Activated CD4-positive, CD25-positive, alpha-beta regulatory T cell treated with anti-CD3 and anti-CD28 coated beads, Interleukin-2, amount 50 U/mL, for 24 hours (primary cell): ENCODE results near the gene MMP26.
"Not testable (repeated sequence)": the region's sequence is repeated elsewhere in the genome, so short reads cannot be mapped to it uniquely, and the experiment has no call there.

Source experiments
- ATAC-seq, 2 donors: fragments of 150-1000 bp; cut with Tn5 transposase; one replicate each; pipeline ENCODE4 v1.10.0; 2021; ENCODE audit warnings: mild to moderate bottlenecking in 1 of 2, moderate library complexity in 1 of 2

Gene MMP26

DNA sequence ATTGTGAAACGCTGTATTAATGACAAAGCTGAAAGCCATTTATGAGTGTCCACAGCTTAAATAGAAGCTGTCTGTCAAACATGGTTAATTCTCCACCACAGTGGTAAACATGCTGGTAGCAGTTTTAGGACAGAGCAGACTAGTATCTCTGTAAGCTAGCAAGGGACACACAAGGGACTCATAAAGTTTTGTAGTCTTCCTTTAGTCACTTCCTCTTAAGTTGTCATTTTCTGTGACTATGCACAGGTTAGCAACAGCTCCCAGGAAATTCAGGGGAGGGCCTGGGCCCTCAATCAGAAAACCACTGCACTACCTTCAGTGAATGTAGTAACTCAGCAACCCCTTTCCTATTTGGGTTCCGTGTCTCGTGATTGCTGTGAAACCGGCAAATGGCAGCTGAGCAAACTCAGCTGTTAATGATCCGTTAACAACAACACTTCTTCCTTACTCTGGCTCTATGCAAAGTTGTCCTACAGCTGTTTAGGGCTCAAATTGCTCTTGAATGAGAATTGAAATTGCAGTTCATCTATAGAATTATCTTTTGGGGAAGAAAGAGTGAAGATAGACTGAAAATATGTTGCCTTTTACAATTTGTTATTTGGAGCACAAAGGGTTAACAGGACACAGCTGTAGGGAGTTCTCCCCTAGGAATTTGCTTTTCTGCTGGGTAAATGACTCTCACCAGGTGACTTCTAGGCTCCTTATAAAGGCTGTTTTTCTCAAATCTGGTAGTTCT lies at the start of gene MMP26:
Gene MMP26, plus strand, starts transcription at position 731 of the 736 bp plus-strand sequence.
- no peak for ATAC-seq

DNA sequence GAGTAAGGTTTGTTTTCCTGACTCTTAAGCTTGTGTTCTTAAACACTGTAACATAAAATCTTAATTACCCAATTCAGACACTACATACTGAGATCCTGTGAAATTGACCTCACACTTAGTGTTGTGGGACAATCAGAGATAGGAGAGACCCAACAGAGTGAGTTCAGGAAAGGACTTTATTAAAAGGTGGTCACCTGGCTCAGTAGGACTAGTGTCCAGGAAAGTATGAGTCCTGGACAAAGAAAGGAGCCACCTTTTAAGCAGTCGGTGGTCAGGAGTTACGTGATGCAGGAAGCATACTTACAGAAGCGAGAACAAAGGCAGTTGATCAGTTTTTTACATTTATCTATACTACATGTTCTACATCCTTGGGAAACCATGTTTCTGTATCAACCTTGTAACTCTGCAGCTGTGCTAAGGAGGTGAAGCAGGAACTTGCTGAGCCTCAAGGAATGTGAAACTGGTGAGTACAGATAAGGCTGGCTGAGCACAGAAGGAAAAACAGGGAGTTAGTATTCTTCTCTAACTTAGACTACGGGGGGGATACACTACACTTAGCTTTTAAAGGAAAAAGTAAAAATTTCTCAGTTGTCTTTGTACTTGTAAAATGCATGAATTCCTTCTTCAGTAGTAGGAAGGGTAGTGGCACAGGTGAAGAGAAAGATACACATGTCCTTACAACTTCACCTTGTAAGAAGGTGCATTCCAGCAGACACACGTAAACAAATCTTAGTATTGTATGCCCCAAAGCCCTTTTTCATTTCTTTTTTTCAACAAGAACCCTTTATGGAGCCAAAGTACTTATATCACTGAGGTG lies 45.7 kb upstream of the MMP26 start:
- ATAC-seq: no peak

DNA sequence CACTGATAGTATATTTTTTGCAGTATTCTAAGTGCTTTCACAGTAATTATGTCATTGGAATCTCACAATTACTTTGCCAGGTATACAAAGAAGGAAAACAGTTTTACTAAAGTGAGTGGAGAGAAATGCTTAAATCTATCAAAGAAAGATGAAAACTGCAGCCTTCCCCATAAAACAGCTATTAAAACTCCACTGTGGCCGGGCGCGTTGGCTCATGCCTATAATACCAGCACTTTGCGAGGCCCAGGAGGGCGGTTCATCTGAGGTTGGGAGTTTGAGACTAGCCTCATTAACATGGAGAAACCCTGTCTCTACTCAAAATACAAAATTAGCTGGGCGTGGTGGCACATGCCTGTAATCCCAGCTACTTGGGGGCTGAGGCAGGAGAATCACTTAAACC lies 41.7 kb upstream of the MMP26 start:
- no peak for ATAC-seq

DNA sequence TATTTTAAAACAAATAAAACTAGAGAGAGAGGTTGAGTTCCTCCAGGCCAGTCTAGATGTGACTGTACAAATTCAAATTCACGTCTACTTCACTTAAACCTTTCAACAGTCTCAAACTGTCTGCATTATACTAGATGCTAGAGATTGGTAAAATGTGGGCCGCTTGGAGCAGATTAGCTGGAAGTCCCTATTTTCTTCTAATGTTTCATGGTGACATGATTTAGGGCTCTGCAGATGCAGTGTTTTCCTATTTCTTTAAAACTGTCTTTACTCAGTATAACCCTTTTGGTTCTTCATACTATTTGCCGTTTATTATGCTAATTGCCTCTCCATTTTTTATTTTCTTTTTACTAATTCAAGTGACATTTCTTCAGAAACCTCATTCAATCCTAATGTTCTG lies 40.4 kb upstream of the MMP26 start:
- no peak for ATAC-seq

DNA sequence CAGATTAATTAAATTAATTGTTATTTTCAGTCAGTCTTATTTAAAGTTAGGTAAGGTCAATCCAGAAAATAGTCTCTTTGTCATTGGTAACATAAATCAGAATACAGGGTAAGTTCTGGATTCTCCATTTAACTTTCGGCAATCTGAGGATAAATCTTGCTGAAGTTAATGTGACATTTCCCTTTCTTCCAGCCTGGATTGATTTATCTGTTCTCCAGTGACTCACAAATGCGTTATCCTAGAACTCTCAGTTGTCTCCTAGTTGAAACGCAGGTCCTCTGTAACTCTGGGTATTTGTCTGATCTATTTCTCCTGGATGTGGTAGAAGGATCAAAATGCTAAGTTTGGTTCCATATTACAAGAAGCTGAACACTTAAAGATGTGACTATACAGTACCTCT lies 39.8 kb upstream of the MMP26 start:
- no peak for ATAC-seq

DNA sequence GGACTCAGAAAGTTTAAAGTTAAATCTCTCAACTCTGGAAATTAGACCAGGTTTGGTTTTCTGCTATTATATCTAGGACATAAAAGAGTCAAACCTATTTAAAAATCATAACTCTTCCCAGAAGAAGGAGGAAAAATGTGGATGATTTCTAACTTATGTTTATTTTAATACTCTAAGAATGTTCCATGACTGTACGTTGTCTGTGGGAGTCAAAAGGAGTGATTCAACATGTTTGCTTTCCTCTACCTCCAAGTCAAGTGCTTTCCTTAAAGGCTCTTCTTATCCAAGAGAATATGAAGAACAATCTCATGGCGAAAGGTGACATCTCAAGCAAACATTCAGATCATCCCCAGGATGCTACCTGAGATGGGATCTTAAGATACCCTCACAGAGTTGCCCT lies 39.2 kb upstream of the MMP26 start:
- ATAC-seq: no peak

DNA sequence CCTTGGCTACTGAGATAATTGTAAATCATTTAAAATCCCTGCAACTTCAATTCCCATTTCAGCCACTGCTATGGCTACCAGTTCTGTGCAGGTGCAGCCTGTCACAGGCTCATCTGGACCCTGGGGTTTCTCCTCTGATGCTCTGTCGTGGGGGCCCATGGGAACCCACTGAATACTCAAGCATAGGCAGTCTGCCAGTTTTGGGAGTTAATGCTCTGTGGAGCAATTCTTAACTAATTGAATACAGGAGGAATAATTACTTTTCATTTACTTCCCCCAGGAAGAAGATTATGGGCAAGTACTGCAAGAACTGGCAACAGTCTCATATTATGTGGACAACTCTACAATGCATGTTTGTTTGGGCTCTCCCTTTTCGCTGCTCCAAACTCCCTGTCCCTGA lies 32.8 kb upstream of the MMP26 start:
- no peak for ATAC-seq

DNA sequence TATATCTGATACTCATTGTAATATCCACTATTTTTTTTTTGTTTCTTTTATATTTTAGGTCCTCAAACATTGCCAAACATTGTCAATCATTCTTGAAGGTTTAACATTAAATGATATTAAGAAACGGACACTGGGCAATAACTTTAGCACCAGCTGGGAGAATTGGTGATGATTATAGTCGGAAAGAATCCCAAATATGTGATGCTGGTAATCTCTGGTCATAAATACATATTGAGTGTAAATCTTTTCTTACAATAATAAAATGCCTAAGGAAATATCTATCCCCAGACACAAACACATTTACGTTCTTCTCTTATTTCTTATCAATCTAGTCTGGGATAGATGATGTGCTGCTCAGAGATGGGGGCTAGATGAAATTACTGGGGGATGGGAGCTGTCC lies 32.1 kb upstream of the MMP26 start:
- no peak for ATAC-seq

DNA sequence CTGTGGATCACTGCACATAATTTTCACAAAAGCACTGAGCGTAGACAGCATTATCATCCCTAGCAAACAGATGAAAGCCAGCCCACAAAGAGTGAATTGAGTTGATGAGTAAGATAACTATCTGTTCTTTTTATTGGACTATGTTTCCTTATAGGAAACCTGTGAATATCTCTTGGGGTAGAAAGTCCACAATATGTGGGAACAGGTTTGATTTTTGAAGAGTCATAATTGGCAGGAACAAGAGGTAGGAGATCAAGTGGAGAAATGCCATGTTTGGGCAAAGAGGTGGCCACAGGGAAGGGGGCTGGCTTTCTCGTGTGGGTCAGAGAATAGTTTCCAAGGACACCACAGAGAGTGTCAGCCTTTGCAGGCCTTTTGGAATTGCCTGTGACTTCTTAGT lies 30.8 kb upstream of the MMP26 start:
- ATAC-seq: no peak

DNA sequence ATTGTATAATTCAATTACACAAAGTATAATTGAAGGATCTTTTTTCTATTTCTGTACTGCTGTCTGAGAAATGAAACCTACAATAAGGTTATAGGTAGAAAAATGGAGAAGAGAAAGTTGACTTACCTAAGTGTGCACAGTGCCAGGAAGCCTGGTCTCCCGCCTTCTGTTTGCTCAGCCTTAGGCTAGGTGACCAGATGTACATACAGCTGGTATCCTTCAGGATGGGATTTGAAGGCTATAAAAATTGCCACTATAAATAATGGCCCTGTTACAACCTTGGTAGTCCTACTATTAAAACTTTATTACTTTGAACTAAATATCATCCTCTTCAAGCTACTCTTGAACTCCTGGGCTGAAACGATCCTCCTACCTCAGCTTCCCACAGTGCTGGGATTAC lies 26.6 kb upstream of the MMP26 start:
- no peak for ATAC-seq

DNA sequence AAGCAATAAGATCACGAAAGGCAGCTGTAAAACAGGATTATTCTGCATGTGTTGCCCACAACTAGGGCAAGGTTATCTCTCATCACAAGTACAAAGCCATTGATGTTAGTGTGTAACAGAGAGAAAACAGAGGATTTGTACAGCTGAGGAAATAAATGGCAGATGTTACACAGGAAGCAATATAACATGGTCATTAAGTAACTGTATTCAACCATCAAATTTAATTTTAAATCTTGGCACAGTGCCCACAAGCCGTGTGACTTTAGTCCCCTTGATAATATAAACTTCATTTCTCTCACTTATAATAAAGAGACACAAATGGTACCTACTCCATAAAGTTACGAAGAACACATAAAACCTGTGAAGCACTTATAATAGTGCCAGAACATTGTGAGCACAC lies 24.2 kb upstream of the MMP26 start:
- no peak for ATAC-seq

DNA sequence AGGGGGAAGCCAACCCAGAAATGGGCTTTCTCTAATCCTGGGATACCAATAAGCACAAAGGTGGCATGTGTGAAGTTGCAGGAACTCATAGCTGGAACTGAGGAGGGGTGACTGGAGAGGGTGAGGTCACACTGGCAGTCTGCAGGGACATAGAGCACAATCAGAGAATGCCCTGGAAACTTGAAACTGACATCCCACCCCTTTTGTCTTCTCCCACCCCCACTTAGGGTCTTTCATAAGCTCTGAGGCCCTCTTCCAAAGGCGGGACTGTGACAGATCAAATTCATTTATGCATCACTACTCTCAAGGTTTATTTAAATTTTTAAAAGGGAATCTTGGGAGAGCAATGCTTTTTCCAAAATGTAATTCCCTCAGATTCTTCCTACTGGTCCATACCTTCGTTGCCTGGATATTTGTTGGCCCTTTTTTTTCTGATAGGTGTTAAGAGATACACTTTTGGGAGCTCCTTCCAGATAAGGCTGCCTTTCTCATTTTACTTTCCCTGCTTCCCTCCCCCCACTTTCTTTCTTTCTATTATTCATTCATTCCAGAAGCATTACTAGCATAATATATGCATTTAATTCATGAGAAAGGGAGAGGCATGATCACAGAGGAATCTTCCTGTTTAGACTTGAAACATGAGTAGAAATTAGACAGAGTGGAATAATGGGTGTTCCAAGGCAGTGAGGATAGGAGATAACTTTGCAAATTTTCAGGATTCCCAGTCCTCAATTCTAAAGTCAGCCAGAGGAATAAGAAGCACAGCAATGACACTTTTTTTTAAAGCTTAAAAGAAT lies 21.8 kb upstream of the MMP26 start:
- no peak for ATAC-seq

DNA sequence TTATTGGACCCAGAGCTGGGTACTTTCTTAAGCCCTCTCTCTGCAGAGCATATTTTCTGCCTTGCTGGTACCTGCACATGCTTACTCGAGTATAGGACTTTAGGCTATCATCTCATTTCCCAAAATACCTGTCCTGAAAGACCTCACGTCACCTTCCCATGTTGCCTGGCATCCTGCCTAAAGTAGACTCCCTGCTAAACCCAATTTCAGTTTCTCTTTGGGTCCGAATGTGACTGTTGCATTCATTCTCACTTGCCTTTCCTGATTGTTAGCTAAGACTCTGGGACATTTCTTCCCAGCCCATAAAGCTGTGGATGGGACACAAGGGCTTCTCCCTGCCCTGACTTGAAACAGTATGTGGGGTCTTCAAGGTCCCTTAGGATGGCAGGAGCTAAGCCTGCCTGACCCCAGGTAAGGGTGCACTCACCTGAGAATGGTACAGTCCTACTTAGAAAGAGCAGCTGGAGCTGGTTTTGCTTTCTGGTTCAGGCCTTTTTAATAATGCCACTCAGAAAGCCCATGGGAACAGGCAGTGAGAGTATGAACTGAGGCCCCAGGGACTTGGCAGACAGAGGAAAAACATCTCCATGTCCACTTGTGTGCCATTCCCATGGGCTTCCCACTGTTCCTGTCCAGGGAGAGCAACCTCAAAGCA lies 19.8 kb upstream of the MMP26 start:
- no peak for ATAC-seq

DNA sequence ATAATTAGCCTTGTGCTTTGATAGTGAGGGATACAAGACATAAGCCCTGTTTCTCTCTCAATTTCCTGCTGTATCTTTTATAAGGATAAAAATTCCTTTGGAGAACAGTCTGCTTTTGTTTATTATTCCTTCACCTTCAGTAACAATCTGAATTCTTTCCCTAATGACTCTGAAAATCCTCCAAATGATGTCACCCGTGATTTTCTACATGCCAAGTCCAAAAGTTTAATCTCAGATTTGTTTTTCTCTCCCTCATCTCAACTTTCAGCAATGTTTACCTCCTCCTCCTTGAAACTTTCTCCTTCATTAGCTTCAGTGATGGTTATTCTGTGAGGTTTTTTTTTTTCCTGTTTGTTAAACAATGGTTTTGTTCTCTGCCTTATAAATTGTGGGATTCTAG lies 9.1 kb upstream of the MMP26 start:
- no peak for ATAC-seq

DNA sequence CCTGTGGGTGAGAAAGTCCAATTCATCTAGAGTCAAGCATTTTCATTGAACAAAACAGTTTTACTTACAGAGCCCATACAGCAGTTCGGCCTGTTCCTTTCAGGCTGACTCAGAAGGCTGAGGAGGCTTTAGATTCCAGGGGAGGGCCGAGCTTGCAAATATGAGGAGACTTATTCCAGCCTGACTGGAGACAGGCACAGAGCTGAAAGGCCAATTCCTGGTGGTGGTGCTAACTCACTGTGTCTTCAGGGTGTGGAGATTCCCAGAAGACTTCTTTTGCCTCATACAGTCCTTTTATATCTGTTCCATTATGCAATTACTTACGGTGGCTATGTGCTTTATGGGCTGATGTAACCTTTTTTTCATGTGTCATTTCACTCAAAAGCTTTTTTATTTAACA lies 7.0 kb upstream of the MMP26 start, which contains the start of gene OR51E2:
Gene OR51E2, minus strand, starts transcription at position 269 of the 400 bp plus-strand sequence. CDS start 15,142 bp downstream, outside the sequence.
- no peak for ATAC-seq

DNA sequence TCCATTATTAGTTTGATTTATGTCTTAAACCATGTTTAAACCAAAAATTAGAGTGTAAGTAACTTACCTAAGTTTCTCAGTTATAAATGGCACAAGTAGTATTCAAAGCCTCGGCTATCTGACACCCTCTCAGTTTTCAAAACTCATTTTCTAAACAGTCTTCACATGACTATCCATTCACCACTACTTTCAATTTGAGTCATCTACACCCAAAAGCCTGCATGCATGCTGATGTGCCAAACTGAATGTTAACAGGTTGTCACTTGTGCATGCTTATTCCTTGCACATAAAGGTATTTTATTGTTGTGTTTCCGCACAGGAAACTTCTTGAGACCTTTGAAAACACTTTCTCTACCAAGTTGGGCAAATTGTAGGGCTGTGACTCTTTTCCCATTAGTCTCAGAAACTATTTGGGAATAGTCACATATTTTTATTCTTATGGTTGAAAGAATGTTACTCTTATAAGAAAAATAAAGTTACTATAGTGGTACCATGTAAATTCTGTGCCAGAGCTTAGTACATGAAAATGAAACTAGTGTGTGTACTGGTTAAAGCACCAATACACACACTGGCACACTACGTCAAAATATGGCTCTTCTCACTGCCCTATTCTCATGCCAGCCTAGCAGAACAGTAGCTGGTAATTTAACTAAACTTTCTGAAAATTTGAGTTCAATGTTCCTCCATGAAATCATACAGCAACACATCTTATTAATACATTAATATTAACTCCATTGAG lies 4.7 kb upstream of the MMP26 start:
- no peak for ATAC-seq

DNA sequence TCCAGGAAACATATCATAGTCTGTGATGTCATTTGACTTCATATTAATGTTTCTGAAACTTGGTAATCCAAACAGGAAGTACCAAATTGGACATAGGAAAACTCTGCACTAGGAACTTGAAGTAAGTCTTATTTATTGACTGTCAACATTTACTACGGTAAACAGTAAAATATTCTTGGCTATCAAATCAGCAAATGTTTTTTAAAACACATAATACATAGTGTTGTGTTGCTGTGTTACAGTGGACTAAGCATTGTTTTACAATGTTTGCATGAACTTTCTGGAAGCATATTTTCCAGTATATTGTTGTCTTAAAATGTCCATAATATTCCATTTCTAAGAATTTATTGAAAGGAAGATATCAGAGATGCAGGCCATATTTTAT lies 4.2 kb upstream of the MMP26 start:
- ATAC-seq: no peak

DNA sequence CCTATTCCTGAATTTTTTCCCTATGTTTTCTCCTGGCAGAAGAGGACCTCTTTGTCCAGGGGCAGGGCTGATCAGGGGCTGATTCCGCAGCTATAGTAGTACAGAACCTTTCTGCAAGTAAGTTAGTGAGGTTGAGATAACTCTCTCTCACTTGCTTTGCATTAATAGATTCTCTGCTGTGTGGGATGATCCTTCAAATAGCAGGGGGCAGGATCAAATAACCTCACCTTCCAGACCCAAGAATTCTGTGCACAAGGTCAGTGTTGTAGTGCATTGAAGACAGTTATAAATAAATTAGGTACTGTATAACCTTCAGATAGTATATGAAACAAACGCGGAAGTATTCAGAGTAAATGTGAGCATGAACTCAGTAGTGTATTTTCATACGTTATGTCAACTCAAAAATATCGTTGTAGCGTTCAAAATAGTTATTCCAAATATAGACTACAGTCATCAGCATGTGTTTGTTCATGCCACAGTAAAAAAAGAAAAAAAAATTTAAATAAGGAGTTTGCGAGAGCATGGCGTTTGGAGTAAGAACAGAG lies 278 bp downstream of the MMP26 start:
- ATAC-seq: no peak

DNA sequence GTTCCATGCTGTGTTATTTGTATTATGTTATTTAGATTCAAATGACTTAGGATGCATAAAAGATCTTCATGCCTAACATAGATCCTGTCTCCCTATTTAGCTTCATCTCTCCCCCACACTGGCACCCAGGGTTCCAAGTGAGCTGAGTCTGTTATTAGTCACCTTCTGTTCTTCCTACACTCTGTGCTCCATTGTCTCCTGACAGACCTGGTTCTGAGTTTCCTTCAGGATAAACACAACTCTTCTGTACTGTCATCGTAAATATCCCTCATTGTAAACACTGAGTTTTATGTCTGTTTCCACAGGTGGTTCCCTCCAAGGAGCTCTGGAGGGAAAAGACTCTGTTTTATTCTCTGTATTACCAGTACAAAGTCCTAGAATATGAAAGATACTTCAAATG lies 8.7 kb downstream of the MMP26 start:
- no peak for ATAC-seq

DNA sequence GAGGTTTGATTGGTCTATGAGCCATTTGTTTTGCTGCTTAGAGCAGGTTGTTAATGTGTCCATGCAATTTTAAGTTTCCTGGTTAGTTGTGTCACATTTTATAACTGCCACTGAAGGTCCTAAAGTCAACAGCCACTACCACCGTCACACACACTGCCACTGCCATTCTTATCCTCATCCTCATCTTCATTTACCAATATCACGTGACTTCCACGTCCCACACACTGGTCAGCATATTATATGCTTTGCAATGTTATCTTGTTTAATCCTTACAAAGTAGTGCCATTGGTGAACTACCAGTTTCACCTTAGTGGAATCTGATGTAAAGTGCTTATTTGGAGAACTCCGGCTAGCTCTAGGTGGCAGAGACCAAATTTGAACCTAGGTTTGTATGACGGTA lies 9.7 kb downstream of the MMP26 start:
- no peak for ATAC-seq

DNA sequence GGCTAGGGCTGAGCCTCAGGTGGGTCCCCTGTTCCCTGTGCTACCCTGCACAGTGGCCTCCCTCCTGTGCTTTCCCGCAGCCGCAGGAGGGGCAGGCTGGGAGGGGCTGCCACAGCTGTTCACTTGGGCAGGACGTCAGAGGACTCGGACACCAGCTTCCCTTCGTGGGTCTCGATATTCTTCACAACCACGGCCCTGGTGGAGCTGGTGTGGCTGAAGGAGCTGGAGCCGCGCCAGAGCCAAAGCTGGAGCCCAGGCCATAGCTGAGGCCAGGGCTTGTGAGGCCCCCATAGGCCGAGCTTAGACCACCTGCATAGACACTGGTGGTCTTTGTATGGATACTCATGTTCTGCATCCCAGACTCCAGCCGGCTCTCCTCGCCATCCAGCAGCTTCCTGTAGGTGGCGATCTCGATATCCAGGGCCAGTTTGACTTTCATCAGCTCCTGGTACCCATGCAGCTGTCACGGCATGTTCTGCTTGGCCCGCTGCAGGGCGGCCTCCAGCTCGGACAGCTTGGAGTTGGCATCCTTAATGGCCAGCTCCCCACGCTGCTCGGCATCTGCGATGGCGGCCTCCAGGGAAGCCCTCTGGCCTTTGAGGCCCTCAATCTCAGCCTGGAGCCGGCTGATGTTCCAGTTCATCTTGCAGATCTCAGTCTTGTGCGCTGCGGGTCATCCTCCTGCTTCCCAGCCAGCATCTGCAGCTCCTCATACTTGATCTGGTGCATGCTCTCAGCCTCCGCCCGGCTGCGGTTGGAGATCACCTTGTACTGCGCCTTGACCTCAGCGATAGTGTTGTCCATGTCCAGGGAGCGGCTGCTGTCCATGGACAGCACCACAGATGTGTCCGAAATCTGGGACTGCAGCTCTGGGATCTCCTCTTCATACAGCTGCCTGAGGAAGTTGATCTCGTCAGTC lies 18.3 kb downstream of the MMP26 start:
- not testable (repeated sequence) for ATAC-seq
